Measurements from ENCODE around the gene ZFYVE19. TPM values are rescaled to one million over a fixed set of nuclear protein-coding genes. Genes with fewer than 3 reads are reported as not detected.

Gene ZFYVE19
- total and polyA plus RNA-seq, 2 of the 13 experiments (the other 11 are each of a cell fraction or from before 2014, with no cell fraction given): 23.3 to 44.0 TPM

DNA sequence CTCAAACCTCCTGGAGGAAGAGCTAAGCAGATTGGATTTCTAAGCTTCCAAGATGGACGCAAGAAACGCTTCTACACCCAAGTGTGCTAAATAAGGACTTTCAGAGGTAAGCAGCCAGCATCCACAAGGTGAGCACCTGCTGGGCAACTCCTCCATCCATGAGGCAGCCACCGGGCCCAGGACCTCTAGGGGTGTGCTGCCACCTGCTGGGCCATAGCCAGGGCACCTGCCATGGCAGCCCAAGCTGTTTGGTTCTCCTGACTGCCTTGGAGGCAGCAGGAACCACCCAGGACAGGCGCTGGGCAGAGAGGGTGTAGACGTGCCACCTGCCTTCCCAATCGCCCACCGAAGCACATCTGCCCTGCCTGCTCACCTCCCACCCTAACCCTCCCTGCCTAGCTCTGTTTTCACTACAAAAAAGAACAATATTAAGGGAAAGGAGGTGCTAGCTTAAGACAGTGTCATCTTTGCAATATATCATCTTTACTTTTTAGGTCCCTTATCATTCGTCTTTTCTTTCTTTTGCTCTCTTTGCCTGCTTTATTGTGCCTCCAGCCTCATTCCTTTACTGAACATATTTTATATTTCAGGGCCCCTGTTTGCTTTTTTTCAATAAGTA is 24.2 kb upstream of the ZFYVE19 start (continued):
- TF ChIP-seq ZC3H13 (CRISPR knock-in tag; IDR thresholded peaks at IDR 0.05) (no peak), PHF21A (CRISPR knock-in tag; IDR thresholded peaks at IDR 0.05) (no peak), SMAD3 (CRISPR knock-in tag; IDR thresholded peaks at IDR 0.05) (peak; percentile 39; the same call in 1 of the 2 replicates), NFKBIZ (CRISPR knock-in tag; IDR thresholded peaks at IDR 0.05) (no peak), TBX2 (CRISPR knock-in tag; IDR thresholded peaks at IDR 0.05; ENCODE audit: borderline replicate concordance) (0 out of 2 replicates have a peak, but pooled peaks have one; percentile 31), ZBTB2 (CRISPR knock-in tag; IDR thresholded peaks at IDR 0.05; ENCODE audit: low read depth) (no peak), ZNF724P (CRISPR knock-in tag; IDR thresholded peaks at IDR 0.05; ENCODE audit: borderline replicate concordance) (no peak), RBM39 (IDR thresholded peaks at IDR 0.05; ENCODE audit: low read depth, low read length, poor library complexity, severe bottlenecking) (no peak), CREBL2 (CRISPR knock-in tag; IDR thresholded peaks at IDR 0.05; ENCODE audit: borderline replicate concordance) (no peak), SALL1 (CRISPR knock-in tag; IDR thresholded peaks at IDR 0.05) (peak; percentile 57; the same call in 1 of the 2 replicates), JUND (CRISPR knock-in tag; IDR thresholded peaks at IDR 0.05) (no peak), ZNF468 (CRISPR knock-in tag; IDR thresholded peaks at IDR 0.05) (no peak), ZNF552 (CRISPR knock-in tag; IDR thresholded peaks at IDR 0.05; ENCODE audit: borderline replicate concordance) (no peak), WIZ (CRISPR knock-in tag; IDR thresholded peaks at IDR 0.05) (no peak), NR2F6 (IDR thresholded peaks at IDR 0.05) (no peak), NR2F6 (CRISPR knock-in tag; IDR thresholded peaks at IDR 0.05) (peak; percentile 23; the same call in 1 of the 2 replicates), POGZ (CRISPR knock-in tag; IDR thresholded peaks at IDR 0.05) (no peak), ZNF761 (CRISPR knock-in tag; conservative IDR thresholded peaks at IDR 0.05) (0 out of 2 replicates have a peak, but pooled peaks have one; percentile 21)
- TF ChIP-seq, protein P1, sequence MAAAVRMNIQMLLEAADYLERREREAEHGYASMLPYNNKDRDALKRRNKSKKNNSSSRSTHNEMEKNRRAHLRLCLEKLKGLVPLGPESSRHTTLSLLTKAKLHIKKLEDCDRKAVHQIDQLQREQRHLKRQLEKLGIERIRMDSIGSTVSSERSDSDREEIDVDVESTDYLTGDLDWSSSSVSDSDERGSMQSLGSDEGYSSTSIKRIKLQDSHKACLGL (CRISPR knock-in tag; IDR thresholded peaks at IDR 0.05): no peak
- TF ChIP-seq, protein P2, sequence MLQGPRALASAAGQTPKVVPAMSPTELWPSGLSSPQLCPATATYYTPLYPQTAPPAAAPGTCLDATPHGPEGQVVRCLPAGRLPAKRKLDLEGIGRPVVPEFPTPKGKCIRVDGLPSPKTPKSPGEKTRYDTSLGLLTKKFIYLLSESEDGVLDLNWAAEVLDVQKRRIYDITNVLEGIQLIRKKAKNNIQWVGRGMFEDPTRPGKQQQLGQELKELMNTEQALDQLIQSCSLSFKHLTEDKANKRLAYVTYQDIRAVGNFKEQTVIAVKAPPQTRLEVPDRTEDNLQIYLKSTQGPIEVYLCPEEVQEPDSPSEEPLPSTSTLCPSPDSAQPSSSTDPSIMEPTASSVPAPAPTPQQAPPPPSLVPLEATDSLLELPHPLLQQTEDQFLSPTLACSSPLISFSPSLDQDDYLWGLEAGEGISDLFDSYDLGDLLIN (CRISPR knock-in tag; IDR thresholded peaks at IDR 0.05; ENCODE audit: borderline replicate concordance): no peak
- TF ChIP-seq, protein P3, sequence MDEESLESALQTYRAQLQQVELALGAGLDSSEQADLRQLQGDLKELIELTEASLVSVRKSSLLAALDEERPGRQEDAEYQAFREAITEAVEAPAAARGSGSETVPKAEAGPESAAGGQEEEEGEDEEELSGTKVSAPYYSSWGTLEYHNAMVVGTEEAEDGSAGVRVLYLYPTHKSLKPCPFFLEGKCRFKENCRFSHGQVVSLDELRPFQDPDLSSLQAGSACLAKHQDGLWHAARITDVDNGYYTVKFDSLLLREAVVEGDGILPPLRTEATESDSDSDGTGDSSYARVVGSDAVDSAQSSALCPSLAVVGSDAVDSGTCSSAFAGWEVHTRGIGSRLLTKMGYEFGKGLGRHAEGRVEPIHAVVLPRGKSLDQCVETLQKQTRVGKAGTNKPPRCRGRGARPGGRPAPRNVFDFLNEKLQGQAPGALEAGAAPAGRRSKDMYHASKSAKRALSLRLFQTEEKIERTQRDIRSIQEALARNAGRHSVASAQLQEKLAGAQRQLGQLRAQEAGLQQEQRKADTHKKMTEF (CRISPR knock-in tag; IDR thresholded peaks at IDR 0.05): peak; percentile 60; the same call in 1 of the 2 replicates
- TF ChIP-seq, protein P4, sequence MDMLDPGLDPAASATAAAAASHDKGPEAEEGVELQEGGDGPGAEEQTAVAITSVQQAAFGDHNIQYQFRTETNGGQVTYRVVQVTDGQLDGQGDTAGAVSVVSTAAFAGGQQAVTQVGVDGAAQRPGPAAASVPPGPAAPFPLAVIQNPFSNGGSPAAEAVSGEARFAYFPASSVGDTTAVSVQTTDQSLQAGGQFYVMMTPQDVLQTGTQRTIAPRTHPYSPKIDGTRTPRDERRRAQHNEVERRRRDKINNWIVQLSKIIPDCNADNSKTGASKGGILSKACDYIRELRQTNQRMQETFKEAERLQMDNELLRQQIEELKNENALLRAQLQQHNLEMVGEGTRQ (IDR thresholded peaks at IDR 0.05; ENCODE audit: low read depth, low read length): no peak
- TF ChIP-seq, protein P4 (CRISPR knock-in tag; IDR thresholded peaks at IDR 0.05; ENCODE audit: borderline replicate concordance): no peak

All from HepG2 (cell line).